ENCODE results near the gene MRFAP1. TPM values are rescaled to one million over a fixed set of nuclear protein-coding genes. Genes with fewer than 3 reads are reported as not detected.

The MRFAP1 gene
- total and polyA plus RNA-seq, 2 of the 4 experiments (the other 2 are of a cell fraction), result 65.4 to 268 TPM

DNA sequence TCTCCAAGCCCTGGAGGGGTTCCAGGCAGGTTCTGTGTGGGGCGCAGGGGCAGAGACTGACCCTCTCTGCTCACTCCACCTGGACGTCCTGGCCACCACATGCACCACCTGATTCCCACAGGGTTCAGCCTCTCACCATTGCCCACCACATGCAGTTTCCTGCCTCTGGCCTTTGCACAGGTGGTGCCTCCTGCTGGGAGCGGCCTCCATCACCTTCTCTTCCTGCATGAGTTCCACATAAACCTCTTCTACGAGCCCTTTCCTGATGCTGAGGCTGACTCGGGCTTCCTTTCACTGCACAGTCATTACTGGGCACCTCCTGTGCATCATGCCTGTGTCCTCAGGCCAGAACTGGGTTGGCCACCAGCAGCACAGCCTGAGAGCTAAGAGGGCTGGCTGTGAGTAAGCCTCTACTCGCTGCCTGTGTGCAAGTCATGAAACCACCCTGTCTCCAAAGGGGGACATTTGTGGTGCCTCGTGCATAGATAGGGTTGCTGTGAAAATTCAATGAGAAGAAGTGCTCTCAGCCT is 45.6 kb upstream of the MRFAP1 start:
- 50% methylated on average over 2 of the region's 7 CpGs; no CpG with 5 or more reads in 1 of the 2 experiments for WGBS, 2 experiments (ENCODE audit: extremely low coverage in 2 of 2, insufficient read length in 1 of 2)
- H3K27ac ChIP-seq (ENCODE audit: insufficient read depth, low read length), result no peak overlapping the region
- H2AFZ ChIP-seq (replicated peaks; ENCODE audit: low read length, poor library complexity), result no peak overlapping the region
- H2BK15ac ChIP-seq (ENCODE audit: low read depth, low read length), result no peak overlapping the region
- no peak overlapping the region for H2BK120ac ChIP-seq (ENCODE audit: low read depth, low read length)
- dilution Hi-C loops (cut with HindIII; ENCODE audit: low sequenced_read_pairs, unreplicated experiment), result no loop called here
- H3K36me3 ChIP-seq (ENCODE audit: control insufficient read depth, insufficient read depth, low read length), result peaks cover 30% of the 10 kb centered on the region
- TF ChIP-seq CHD1 (IDR thresholded peaks at IDR 0.05; ENCODE audit: low read depth, low read length) (no peak), FOS (IDR thresholded peaks at IDR 0.05; ENCODE audit: low read depth, low read length) (no peak), NFE2L2 (IDR thresholded peaks at IDR 0.05; ENCODE audit: low read depth, low read length) (no peak), POLR2A (IDR thresholded peaks at IDR 0.05; ENCODE audit: low read depth, low read length) (no peak), RCOR1 (IDR thresholded peaks at IDR 0.05; ENCODE audit: insufficient replicate concordance, low read length) (no peak), MXI1 (IDR thresholded peaks at IDR 0.05; ENCODE audit: borderline replicate concordance, low read depth, low read length) (no peak), RFX5 (IDR thresholded peaks at IDR 0.05; ENCODE audit: low read depth, low read length) (no peak), CEBPB (IDR thresholded peaks at IDR 0.05; ENCODE audit: low read depth, low read length) (no peak), SMC3 (IDR thresholded peaks at IDR 0.05; ENCODE audit: low read depth, low read length) (no peak)
- TF ChIP-seq, protein P1, sequence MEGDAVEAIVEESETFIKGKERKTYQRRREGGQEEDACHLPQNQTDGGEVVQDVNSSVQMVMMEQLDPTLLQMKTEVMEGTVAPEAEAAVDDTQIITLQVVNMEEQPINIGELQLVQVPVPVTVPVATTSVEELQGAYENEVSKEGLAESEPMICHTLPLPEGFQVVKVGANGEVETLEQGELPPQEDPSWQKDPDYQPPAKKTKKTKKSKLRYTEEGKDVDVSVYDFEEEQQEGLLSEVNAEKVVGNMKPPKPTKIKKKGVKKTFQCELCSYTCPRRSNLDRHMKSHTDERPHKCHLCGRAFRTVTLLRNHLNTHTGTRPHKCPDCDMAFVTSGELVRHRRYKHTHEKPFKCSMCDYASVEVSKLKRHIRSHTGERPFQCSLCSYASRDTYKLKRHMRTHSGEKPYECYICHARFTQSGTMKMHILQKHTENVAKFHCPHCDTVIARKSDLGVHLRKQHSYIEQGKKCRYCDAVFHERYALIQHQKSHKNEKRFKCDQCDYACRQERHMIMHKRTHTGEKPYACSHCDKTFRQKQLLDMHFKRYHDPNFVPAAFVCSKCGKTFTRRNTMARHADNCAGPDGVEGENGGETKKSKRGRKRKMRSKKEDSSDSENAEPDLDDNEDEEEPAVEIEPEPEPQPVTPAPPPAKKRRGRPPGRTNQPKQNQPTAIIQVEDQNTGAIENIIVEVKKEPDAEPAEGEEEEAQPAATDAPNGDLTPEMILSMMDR (conservative IDR thresholded peaks at IDR 0.05; ENCODE audit: low read depth, low read length), result no peak
- TF ChIP-seq, protein P2, sequence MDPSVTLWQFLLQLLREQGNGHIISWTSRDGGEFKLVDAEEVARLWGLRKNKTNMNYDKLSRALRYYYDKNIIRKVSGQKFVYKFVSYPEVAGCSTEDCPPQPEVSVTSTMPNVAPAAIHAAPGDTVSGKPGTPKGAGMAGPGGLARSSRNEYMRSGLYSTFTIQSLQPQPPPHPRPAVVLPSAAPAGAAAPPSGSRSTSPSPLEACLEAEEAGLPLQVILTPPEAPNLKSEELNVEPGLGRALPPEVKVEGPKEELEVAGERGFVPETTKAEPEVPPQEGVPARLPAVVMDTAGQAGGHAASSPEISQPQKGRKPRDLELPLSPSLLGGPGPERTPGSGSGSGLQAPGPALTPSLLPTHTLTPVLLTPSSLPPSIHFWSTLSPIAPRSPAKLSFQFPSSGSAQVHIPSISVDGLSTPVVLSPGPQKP (IDR thresholded peaks at IDR 0.05; ENCODE audit: borderline replicate concordance, low read depth, low read length), result no peak
- H3K23ac ChIP-seq (ENCODE audit: low read depth, low read length), result no peak overlapping the region
- no peak overlapping the region for H3K18ac ChIP-seq (ENCODE audit: low read depth, low read length)
- no peak overlapping the region for H4K5ac ChIP-seq (ENCODE audit: low read depth, low read length)
- CTCF ChIA-PET, result no interaction called here
- no peaks in the 10 kb centered on the region for H3K27me3 ChIP-seq (ENCODE audit: control insufficient read depth, insufficient read depth, low read length)
- H3K4me3 ChIP-seq (ENCODE audit: insufficient read depth, low read depth, low read length), result no peak overlapping the region
- no peak overlapping the region for H3K4ac ChIP-seq (ENCODE audit: low read depth, low read length)
- intact Hi-C loops (cut with micrococcal nuclease), result no loop called here
- POLR2A ChIA-PET (ENCODE audit: unreplicated experiment), result no interaction called here
- in situ Hi-C loops (cut with MboI; ENCODE audit: low sequenced_read_pairs), result no loop called here
- no peaks in the 10 kb centered on the region for H3K4me1 ChIP-seq (ENCODE audit: control insufficient read depth, insufficient read depth, low read length)
- H4K8ac ChIP-seq (ENCODE audit: low read depth in 2 of 2, low read length in 2 of 2), result no peak overlapping the region
- no peak overlapping the region for H2AK5ac ChIP-seq (ENCODE audit: low read depth, low read length)
- H2AK9ac ChIP-seq (replicated peaks; ENCODE audit: low read depth, low read length, poor library complexity), result no peak overlapping the region
- no peak overlapping the region for H3K14ac ChIP-seq (replicated peaks; ENCODE audit: low read depth, low read length)
- no peak overlapping the region for H2BK5ac ChIP-seq (ENCODE audit: low read depth, low read length, poor library complexity, severe bottlenecking)
- H3K9ac ChIP-seq (ENCODE audit: low read depth, low read length), result no peak overlapping the region
- H3K4me2 ChIP-seq (ENCODE audit: low read depth, low read length), result no peak overlapping the region
- BruUV-seq (replicated peaks), result no TSS peak
- no peaks in the 10 kb centered on the region for H4K20me1 ChIP-seq (ENCODE audit: insufficient read depth, low read length)
- 0 out of 2 replicates have a peak, but pooled peaks cover 3% of the 10 kb centered on the region for H3K9me1 ChIP-seq (ENCODE audit: insufficient read depth, low read length)
- H3K9me3 ChIP-seq (ENCODE audit: control insufficient read depth, insufficient read depth, low read length), result no peaks in the 10 kb centered on the region
- no peak overlapping the region for H4K91ac ChIP-seq (ENCODE audit: insufficient read depth, low read depth, low read length)
- no peaks in the 10 kb centered on the region for H3K79me1 ChIP-seq (ENCODE audit: low read depth in 1 of 2, low read length in 2 of 2)
- H3K56ac ChIP-seq (ENCODE audit: extremely low read depth, insufficient read depth, low read length), result no peak overlapping the region
- no peak overlapping the region for H2BK20ac ChIP-seq (ENCODE audit: low read depth, low read length)
- ATAC-seq (ENCODE audit: low read depth) (peak; percentile 43; the same call in 1 of the 2 replicates), DNase-seq (peak; percentile 43)
